CD8-positive, alpha-beta memory T cell (primary cell): ENCODE data around the gene ZSWIM3. TPM values are rescaled to one million over a fixed set of nuclear protein-coding genes. Genes with fewer than 3 reads are reported as not detected.

ENCODE experiments used
- CTCF ChIA-PET: fragments of 350-600 bp; sonication (Branson Sonifier 250); formaldehyde crosslinking; loops from one replicate; lab custom pipeline; 2021; ENCODE audit warnings: antibody characterized with exemption; lab: Charles Lee
- POLR2A ChIA-PET: fragments of 350-600 bp; sonication (Branson Sonifier 250); formaldehyde crosslinking; loops from one replicate; lab custom pipeline; 2021; ENCODE audit warnings: antibody characterized with exemption; lab: Charles Lee
- DNase-seq, 5 donors: peaks; one replicate each; pipeline versions ENCODE4 v3.0.0 to v3.0.0-alpha.2; 2020 to 2022; ENCODE audit warnings: mixed read lengths in 1 of 5
- H3K27ac ChIP-seq: one replicate; pipeline ENCODE4 v1.7.0; 2013; ENCODE audit warnings: low read depth, mild to moderate bottlenecking, low read length, moderate library complexity
- H3K27me3 ChIP-seq: 2 replicates; pipeline ENCODE4 v1.7.0; 2013; ENCODE audit warnings: low read length, mild to moderate bottlenecking; ENCODE audit not compliant: insufficient read depth, poor library complexity, severe bottlenecking
- H3K36me3 ChIP-seq: 2 replicates; pipeline ENCODE4 v1.7.0; 2013; ENCODE audit warnings: mild to moderate bottlenecking, low read length, moderate library complexity; ENCODE audit not compliant: insufficient read depth
- H3K4me1 ChIP-seq: 2 replicates; pipeline ENCODE4 v1.7.0; 2013; ENCODE audit warnings: mild to moderate bottlenecking, low read length, moderate library complexity; ENCODE audit not compliant: insufficient read depth
- H3K4me3 ChIP-seq: 2 replicates; pipeline ENCODE4 v1.7.0; 2013; ENCODE audit warnings: mild to moderate bottlenecking, low read length
- H3K9me3 ChIP-seq: 2 replicates; pipeline ENCODE4 v1.7.0; 2013; ENCODE audit warnings: mild to moderate bottlenecking, low read length
- H3K27ac Mint-ChIP-seq, 8 donors: one replicate each; pipeline ENCODE4 v1.8.0; 2020 to 2021; ENCODE audit warnings: mixed read lengths in 8 of 8, mild to moderate bottlenecking in 6 of 8, inconsistent platforms in 3 of 8, moderate library complexity in 3 of 8
- H3K27me3 Mint-ChIP-seq, 2 donors: one replicate each; pipeline ENCODE4 v1.8.0; 2020 to 2021; ENCODE audit warnings: mixed read lengths in 2 of 2, mild to moderate bottlenecking in 1 of 2, moderate library complexity in 1 of 2
- H3K36me3 Mint-ChIP-seq, 3 donors: one replicate each; pipeline ENCODE4 v1.8.0; 2020 to 2021; ENCODE audit warnings: mixed read lengths in 3 of 3, inconsistent platforms in 1 of 3, mild to moderate bottlenecking in 1 of 3
- H3K4me1 Mint-ChIP-seq, 3 donors: one replicate each; pipeline ENCODE4 v1.8.0; 2020 to 2021; ENCODE audit warnings: mixed read lengths in 3 of 3, inconsistent platforms in 1 of 3, mild to moderate bottlenecking in 1 of 3
- H3K4me3 Mint-ChIP-seq, 7 donors: one replicate each; pipeline ENCODE4 v1.8.0; 2020 to 2021; ENCODE audit warnings: mixed read lengths in 7 of 7, mild to moderate bottlenecking in 6 of 7, moderate library complexity in 4 of 7, inconsistent platforms in 2 of 7
- H3K9me3 Mint-ChIP-seq, 5 donors: one replicate each; pipeline ENCODE4 v1.8.0; 2020 to 2022; ENCODE audit warnings: mixed read lengths in 5 of 5, mild to moderate bottlenecking in 3 of 5, moderate library complexity in 2 of 5, inconsistent platforms in 1 of 5
- polyA plus RNA-seq: library from polyadenylated mRNA; unstranded; fragments of 300-500 nt; fragmentation: Illumina TruSeq; gene quantifications from one replicate; pipeline ENCODE4 v1.2.3, GENCODE V29; 2021
- total RNA-seq, 2 experiments: library from RNA; stranded (reverse); gene quantifications; one replicate each; pipeline ENCODE4 v1.2.3, GENCODE V29; 2021

Gene ZSWIM3
- total RNA-seq: 1 to 10 TPM; 5.9 to 6.5 TPM
- 2.0 TPM for polyA plus RNA-seq

- POLR2A ChIA-PET: interaction anchor here (0.6 to 2.9 kb wide), 7 partner anchors 23 to 77 kb away, joined by 3 to 29 read pairs (median 5); partner anchors contain the start of genes PCIF1 and ZSWIM1
- peak within 1 kb of the TSS; percentile 87 to 98 (median 98) for H3K27ac Mint-ChIP-seq
- no peaks in the 10 kb centered on the region for H3K9me3 Mint-ChIP-seq
- peaks cover 6% of the 10 kb centered on the region for H3K36me3 ChIP-seq
- H3K4me3 ChIP-seq: peak within 1 kb of the TSS; percentile 91
- peak; percentile 84 to 98 (median 97) for DNase-seq
- peak within 1 kb of the TSS; percentile 93 for H3K27ac ChIP-seq
- peak within 1 kb of the TSS; percentile 89 to 99 (median 96) for H3K4me3 Mint-ChIP-seq
- peaks cover 0 to 2% of the 10 kb centered on the region in 2 donors for H3K27me3 Mint-ChIP-seq
- CTCF ChIA-PET: interaction anchor here (0.6 to 2.0 kb wide), 3 partner anchors 8 to 25 kb away, joined by 3 to 8 read pairs (median 4); partner anchors contain the start of gene ZSWIM1
- H3K4me1 ChIP-seq: peaks cover 30% of the 10 kb centered on the region
- peaks cover 41 to 79% (median 71%) of the 10 kb centered on the region in 3 donors for H3K4me1 Mint-ChIP-seq
- peaks cover 0 to 38% (median 10%) of the 10 kb centered on the region in 3 donors for H3K36me3 Mint-ChIP-seq
- H3K9me3 ChIP-seq: no peaks in the 10 kb centered on the region
- H3K27me3 ChIP-seq: no peaks in the 10 kb centered on the region
Measured at GRCh38 chr20:45857114-45857881, at the start of gene ZSWIM3, which contains the start of gene ACOT8. TSS of gene ZSWIM3 (plus strand) at chr20:45857614. CDS start at chr20:45857826, 212 bp downstream. TSS of gene ACOT8 (minus strand) at chr20:45857392. CDS start at chr20:45857315, 77 bp downstream.

- peak overlapping the region in 3 of 8 donors; percentile 32 to 77 (median 44) for H3K27ac Mint-ChIP-seq
- H3K36me3 Mint-ChIP-seq: peaks cover 0 to 54% (median 4%) of the 10 kb centered on the region in 3 donors
- POLR2A ChIA-PET: no interaction called here
Measured at GRCh38 chr20:45810191-45810970, 47.0 kb upstream of the ZSWIM3 start.

GRCh38 chr20:45812157-45813005 lies 45.0 kb upstream of the ZSWIM3 start, which contains the start of gene UBE2C:
TSS of gene UBE2C (plus strand) at chr20:45812644. CDS start at chr20:45812696, 52 bp downstream.
- DNase-seq: peak; percentile 88 to 95 (median 94)
- POLR2A ChIA-PET: no interaction called here
- Histone ChIP-seq H3K9me3 (no peaks in the 10 kb centered on the region), H3K4me1 (peaks cover 4% of the 10 kb centered on the region), H3K27ac (no peak within 1 kb of the TSS), H3K27me3 (no peaks in the 10 kb centered on the region), H3K4me3 (peak within 1 kb of the TSS; percentile 80), H3K36me3 (peaks cover 18% of the 10 kb centered on the region)
- peaks cover 0 to 3% of the 10 kb centered on the region in 2 donors for H3K27me3 Mint-ChIP-seq
- CTCF ChIA-PET: interaction anchor here (1.4 to 1.6 kb wide), 2 partner anchors 11 to 13 kb away, joined by 5 to 6 read pairs; no protein-coding TSS in a partner anchor
- peak within 1 kb of the TSS; percentile 77 to 92 (median 85) for H3K4me3 Mint-ChIP-seq
- peak within 1 kb of the TSS; percentile 60 to 91 (median 73) for H3K27ac Mint-ChIP-seq
- peaks cover 0 to 36% (median 2%) of the 10 kb centered on the region in 3 donors for H3K36me3 Mint-ChIP-seq
- H3K4me1 Mint-ChIP-seq: peaks cover 17 to 21% (median 19%) of the 10 kb centered on the region in 3 donors
- H3K9me3 Mint-ChIP-seq: no peaks in the 10 kb centered on the region

More at GRCh38 chr20:45810191-45810970, 47.0 kb upstream of the ZSWIM3 start:
- H3K4me3 Mint-ChIP-seq: no peak overlapping the region
- H3K9me3 Mint-ChIP-seq: no peaks in the 10 kb centered on the region
- CTCF ChIA-PET: interaction anchor here (3.1 kb wide), 1 partner anchor 11 kb away, joined by 15 read pairs; no protein-coding TSS in a partner anchor
- Histone ChIP-seq H3K27me3 (no peaks in the 10 kb centered on the region), H3K36me3 (peaks cover 28% of the 10 kb centered on the region), H3K27ac (peak overlapping the region; percentile 38), H3K4me1 (peaks cover 4% of the 10 kb centered on the region), H3K4me3 (no peak overlapping the region), H3K9me3 (no peaks in the 10 kb centered on the region)
- H3K27me3 Mint-ChIP-seq: peaks cover 0 to 2% of the 10 kb centered on the region in 2 donors
- H3K4me1 Mint-ChIP-seq: peaks cover 17 to 21% (median 19%) of the 10 kb centered on the region in 3 donors
- DNase-seq: no peak

- Mint-ChIP-seq H3K4me3 (peak overlapping the region; percentile 77 to 92 (median 85)), H3K4me1 (peaks cover 17 to 21% (median 19%) of the 10 kb centered on the region in 3 donors), H3K27ac (peak overlapping the region in 3 of 8 donors; percentile 1 to 73 (median 60)), H3K27me3 (peaks cover 0 to 3% of the 10 kb centered on the region in 2 donors), H3K36me3 (peaks cover 0 to 31% (median 2%) of the 10 kb centered on the region in 3 donors), H3K9me3 (no peaks in the 10 kb centered on the region)
- Histone ChIP-seq H3K36me3 (peaks cover 18% of the 10 kb centered on the region), H3K4me1 (peaks cover 4% of the 10 kb centered on the region), H3K9me3 (no peaks in the 10 kb centered on the region), H3K4me3 (peak overlapping the region; percentile 59), H3K27ac (no peak overlapping the region), H3K27me3 (no peaks in the 10 kb centered on the region)
- ChIA-PET POLR2A (interaction anchor here (0.6 kb wide), 1 partner anchor 124 kb away, joined by 3 read pairs; no protein-coding TSS in a partner anchor), CTCF (interaction anchor here (0.8 to 1.6 kb wide), 3 partner anchors 10 to 14 kb away, joined by 3 to 6 read pairs (median 5); partner anchors contain the start of gene TNNC2)
- DNase-seq: no peak
Measured at GRCh38 chr20:45813006-45813340, 44.4 kb upstream of the ZSWIM3 start.

- Mint-ChIP-seq H3K4me3 (peak overlapping the region; percentile 77 to 90 (median 85)), H3K9me3 (no peaks in the 10 kb centered on the region), H3K36me3 (peaks cover 0 to 28% (median 2%) of the 10 kb centered on the region in 3 donors), H3K27me3 (peaks cover 0 to 5% of the 10 kb centered on the region in 2 donors), H3K27ac (peak overlapping the region in 3 of 8 donors; percentile 34 to 90 (median 73)), H3K4me1 (peaks cover 17 to 21% (median 19%) of the 10 kb centered on the region in 3 donors)
- Histone ChIP-seq H3K9me3 (no peaks in the 10 kb centered on the region), H3K36me3 (peaks cover 18% of the 10 kb centered on the region), H3K27me3 (no peaks in the 10 kb centered on the region), H3K4me1 (peaks cover 4% of the 10 kb centered on the region), H3K27ac (no peak overlapping the region), H3K4me3 (no peak overlapping the region)
- DNase-seq: no peak
- CTCF ChIA-PET: interaction anchor here (0.8 to 1.6 kb wide), 3 partner anchors 10 to 14 kb away, joined by 3 to 6 read pairs (median 5); partner anchors contain the start of gene TNNC2
- POLR2A ChIA-PET: interaction anchor here (0.6 kb wide), 1 partner anchor 123 kb away, joined by 3 read pairs; no protein-coding TSS in a partner anchor
Measured at GRCh38 chr20:45813489-45813888, 43.9 kb upstream of the ZSWIM3 start.

- no peak overlapping the region for H3K27ac Mint-ChIP-seq
- Histone ChIP-seq H3K4me3 (no peak overlapping the region), H3K36me3 (peaks cover 13% of the 10 kb centered on the region), H3K27me3 (no peaks in the 10 kb centered on the region), H3K9me3 (no peaks in the 10 kb centered on the region), H3K27ac (no peak overlapping the region), H3K4me1 (peaks cover 4% of the 10 kb centered on the region)
- peaks cover under 1 to 6% of the 10 kb centered on the region in 2 donors for H3K27me3 Mint-ChIP-seq
- H3K4me1 Mint-ChIP-seq: peaks cover 17 to 21% (median 19%) of the 10 kb centered on the region in 3 donors
- CTCF ChIA-PET: interaction anchor here (1.6 kb wide), 1 partner anchor 15 kb away, joined by 5 read pairs; no protein-coding TSS in a partner anchor
- H3K36me3 Mint-ChIP-seq: peaks cover 0 to 20% (median 2%) of the 10 kb centered on the region in 3 donors
- no peak for DNase-seq
- POLR2A ChIA-PET: no interaction called here
- H3K4me3 Mint-ChIP-seq: no peak overlapping the region
- H3K9me3 Mint-ChIP-seq: no peaks in the 10 kb centered on the region
Measured at GRCh38 chr20:45814314-45814713, 43.1 kb upstream of the ZSWIM3 start.
